Uterus (tissue), 2 donors: ENCODE data around the gene P2RY4.

Experiments
- POLR2A ChIP-seq, 2 donors: fragments of 450-650 bp; IDR thresholded peaks; one replicate each; pipeline ENCODE4 v1.6.1; 2016; ENCODE audit warnings: antibody characterized with exemption in 2 of 2, mild to moderate bottlenecking in 1 of 2, moderate library complexity in 1 of 2
- TF ChIP-seq, protein P1 (sequence below), 4 experiments: fragments of 200-600 bp in 2 of 4; fragments of 450-650 bp in 2 of 4; sonication (generic) in 2 of 4; IDR thresholded peaks; one replicate each; pipeline ENCODE4 v1.5.1; 2016 to 2019; ENCODE audit warnings: antibody characterized with exemption in 4 of 4, mild to moderate bottlenecking in 2 of 4, moderate library complexity in 1 of 4

DNA sequence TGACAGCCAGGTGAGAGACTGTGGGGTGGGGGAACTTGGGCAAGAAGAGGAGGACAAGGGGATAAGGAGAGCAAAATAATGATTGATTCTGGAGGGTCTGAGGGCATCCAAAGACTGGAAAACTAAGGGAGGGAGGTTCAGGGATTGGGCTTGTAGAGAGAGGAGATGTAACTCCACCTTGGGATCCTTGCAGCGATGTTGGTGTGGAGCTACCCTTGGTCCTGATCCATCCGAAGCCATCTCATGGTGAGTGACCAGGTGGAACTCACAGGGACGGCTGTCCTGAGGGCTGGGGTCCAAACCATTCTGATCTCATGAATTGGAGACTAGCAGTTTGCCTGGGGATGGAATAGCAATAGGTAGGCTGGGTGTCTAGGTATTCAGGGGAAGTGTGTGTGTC, 20.6 kb upstream of the P2RY4 start:
- TF ChIP-seq POLR2A (IDR thresholded peaks at IDR 0.05), result no peak
- TF ChIP-seq, protein P1, sequence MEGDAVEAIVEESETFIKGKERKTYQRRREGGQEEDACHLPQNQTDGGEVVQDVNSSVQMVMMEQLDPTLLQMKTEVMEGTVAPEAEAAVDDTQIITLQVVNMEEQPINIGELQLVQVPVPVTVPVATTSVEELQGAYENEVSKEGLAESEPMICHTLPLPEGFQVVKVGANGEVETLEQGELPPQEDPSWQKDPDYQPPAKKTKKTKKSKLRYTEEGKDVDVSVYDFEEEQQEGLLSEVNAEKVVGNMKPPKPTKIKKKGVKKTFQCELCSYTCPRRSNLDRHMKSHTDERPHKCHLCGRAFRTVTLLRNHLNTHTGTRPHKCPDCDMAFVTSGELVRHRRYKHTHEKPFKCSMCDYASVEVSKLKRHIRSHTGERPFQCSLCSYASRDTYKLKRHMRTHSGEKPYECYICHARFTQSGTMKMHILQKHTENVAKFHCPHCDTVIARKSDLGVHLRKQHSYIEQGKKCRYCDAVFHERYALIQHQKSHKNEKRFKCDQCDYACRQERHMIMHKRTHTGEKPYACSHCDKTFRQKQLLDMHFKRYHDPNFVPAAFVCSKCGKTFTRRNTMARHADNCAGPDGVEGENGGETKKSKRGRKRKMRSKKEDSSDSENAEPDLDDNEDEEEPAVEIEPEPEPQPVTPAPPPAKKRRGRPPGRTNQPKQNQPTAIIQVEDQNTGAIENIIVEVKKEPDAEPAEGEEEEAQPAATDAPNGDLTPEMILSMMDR (IDR thresholded peaks at IDR 0.05), result no peak
